ENCODE measurements around the gene GABRP. TPM values are rescaled to one million over a fixed set of nuclear protein-coding genes. Genes with fewer than 3 reads are reported as not detected.

Gene GABRP
- total RNA-seq, 4 donors from 2014 or later, result 3.0 to 40.8 (median 19.3) TPM

DNA sequence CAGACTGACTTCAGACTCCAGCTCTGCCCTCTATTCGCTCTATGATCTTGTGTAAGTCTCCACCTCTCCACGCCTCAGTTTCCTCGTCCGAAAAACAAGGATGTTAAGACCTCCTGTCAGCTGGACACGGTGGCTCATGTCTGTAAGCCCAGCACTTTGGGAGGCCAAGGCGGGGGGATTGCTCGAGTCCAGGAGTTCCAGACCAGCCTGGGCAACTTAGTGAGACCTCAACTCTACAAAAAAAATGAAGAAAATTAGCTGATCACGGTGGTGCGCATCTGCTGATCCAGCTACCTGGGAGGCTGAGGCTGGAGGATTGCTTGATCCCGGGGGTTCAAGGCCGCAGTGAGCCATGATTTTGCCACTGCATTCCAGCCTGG lies 36.6 kb upstream of the GABRP start:
- no peak for DNase-seq (ENCODE audit: low spot score in 2 of 2)
- H3K4me3 ChIP-seq (ENCODE audit: low read depth, poor library complexity, severe bottlenecking), result no peak overlapping the region
- no peak for TF ChIP-seq POLR2A (IDR thresholded peaks at IDR 0.05)
- TF ChIP-seq, protein P1, sequence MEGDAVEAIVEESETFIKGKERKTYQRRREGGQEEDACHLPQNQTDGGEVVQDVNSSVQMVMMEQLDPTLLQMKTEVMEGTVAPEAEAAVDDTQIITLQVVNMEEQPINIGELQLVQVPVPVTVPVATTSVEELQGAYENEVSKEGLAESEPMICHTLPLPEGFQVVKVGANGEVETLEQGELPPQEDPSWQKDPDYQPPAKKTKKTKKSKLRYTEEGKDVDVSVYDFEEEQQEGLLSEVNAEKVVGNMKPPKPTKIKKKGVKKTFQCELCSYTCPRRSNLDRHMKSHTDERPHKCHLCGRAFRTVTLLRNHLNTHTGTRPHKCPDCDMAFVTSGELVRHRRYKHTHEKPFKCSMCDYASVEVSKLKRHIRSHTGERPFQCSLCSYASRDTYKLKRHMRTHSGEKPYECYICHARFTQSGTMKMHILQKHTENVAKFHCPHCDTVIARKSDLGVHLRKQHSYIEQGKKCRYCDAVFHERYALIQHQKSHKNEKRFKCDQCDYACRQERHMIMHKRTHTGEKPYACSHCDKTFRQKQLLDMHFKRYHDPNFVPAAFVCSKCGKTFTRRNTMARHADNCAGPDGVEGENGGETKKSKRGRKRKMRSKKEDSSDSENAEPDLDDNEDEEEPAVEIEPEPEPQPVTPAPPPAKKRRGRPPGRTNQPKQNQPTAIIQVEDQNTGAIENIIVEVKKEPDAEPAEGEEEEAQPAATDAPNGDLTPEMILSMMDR (IDR thresholded peaks at IDR 0.05), result no peak
- intact Hi-C loops (cut with DNase I; ENCODE audit: low total_unique reads), result no loop called here
- WGBS, 2 donors, result 91 to 93% methylated on average over 11 of the region's 11 CpGs

DNA sequence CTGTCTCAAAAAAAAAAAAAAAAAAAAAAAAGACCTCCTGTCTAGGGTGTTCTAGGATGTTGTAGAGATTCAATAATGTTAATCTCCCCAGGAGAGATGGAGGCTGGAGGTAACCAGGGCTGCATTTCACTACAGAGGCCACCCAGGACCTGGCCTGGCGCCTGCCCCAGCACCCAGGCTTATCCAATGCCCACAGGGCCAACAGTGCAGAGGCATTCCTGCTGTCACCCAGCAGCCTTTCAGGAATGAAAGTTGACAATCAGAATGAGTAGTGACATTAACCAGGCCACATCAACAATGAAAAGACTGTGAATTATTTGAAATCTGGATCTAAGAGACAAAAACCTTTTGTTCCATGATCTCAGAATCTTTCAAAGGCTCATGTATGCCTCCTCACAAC lies 36.2 kb upstream of the GABRP start:
- WGBS, 2 donors, result 71 to 79% methylated on average over 1 of the region's 1 CpG
- DNase-seq (ENCODE audit: low spot score in 2 of 2), result no peak
- TF ChIP-seq, protein P1 (IDR thresholded peaks at IDR 0.05), result no peak
- TF ChIP-seq POLR2A (IDR thresholded peaks at IDR 0.05), result no peak

DNA sequence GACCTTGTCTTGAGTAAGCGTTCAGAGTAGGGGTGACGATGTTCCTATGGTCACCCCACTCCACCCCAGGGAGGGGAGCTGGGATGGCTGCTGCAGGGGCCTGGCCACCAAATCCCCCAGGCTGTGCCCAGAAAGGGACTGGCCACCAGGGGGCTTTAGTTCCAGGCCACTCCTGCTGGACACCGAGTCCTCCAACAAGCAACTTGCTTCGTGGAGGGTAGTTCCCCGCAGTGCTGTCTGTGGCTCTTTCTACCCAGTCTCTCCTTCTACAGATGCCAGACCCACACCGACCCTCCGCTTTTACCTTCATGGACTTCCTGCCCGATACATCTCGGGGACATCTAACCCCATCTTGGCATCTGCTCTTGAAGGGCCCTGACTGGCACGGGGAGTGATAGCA lies 35.7 kb upstream of the GABRP start:
- intact Hi-C loops (cut with DNase I; ENCODE audit: low total_unique reads), result no loop called here
- DNase-seq (ENCODE audit: low spot score in 2 of 2), result no peak
- no peak overlapping the region for H3K4me3 ChIP-seq (ENCODE audit: low read depth, poor library complexity, severe bottlenecking)
- 86 to 92% methylated on average over 9 to 10 of the region's 10 CpGs for WGBS, 2 donors
- no peak for TF ChIP-seq POLR2A (IDR thresholded peaks at IDR 0.05)
- TF ChIP-seq, protein P1 (IDR thresholded peaks at IDR 0.05), result no peak

More for the DNA sequence above, 36.2 kb upstream of the GABRP start:
- H3K4me3 ChIP-seq (ENCODE audit: low read depth, poor library complexity, severe bottlenecking), result no peak overlapping the region
- intact Hi-C loops (cut with DNase I; ENCODE audit: low total_unique reads), result no loop called here

DNA sequence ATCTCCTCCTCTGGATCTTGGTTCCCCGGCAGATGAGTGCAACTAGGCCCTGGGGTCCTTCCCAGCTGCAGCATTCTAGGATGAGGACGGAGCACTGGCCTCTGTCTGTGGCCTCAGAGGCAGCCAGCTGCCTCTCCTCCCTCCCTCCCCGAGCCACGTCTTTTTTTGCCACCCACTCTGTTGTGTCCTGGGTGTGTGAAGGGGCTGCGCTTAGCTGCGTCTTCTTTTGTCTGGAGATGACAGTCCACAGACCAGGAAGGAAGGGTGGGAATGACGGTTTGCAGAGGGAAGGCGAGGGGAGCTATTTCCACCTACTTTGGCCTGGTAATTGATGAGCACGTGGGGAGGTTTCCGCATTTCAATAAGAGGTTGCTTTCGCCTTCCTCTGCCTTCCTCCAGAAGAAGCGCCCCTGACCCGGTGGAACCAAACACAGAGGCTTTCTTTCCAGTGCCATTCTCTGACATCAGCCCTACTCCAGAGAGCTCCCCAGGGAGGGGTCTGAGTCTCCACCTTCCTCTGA lies 34.5 kb upstream of the GABRP start:
- 76 to 86% methylated on average over 13 of the region's 13 CpGs for WGBS, 2 donors
- TF ChIP-seq, protein P1 (IDR thresholded peaks at IDR 0.05), result no peak
- TF ChIP-seq POLR2A (IDR thresholded peaks at IDR 0.05), result no peak
- H3K4me3 ChIP-seq (ENCODE audit: low read depth, poor library complexity, severe bottlenecking), result no peak overlapping the region
- no peak for DNase-seq (ENCODE audit: low spot score in 2 of 2)
- intact Hi-C loops (cut with DNase I; ENCODE audit: low total_unique reads), result no loop called here

DNA sequence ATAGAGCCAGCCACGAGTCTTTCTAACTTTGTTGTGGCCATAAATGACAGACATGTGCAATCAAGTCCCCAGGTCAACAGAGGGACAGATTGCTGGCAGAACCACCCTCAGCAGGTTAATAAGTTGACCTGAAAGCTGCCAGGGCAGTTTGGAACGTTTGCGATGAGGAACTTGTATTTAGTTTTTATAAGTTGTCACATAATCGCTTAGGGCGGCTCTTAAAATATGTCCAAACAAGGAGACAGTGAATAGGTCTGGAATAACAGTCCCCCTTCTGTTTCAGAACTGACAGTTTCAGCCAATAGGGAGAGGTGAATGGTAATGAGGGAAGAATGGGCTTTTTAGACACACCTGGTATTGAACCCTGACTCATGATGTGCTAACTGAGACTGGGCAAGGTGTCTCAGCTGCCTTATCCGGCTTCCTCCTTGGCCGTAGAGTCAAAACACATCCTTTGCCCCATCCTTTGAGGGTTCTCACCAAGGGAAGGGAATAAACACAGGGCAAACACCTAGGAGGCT lies 33.6 kb upstream of the GABRP start:
- 56 to 61% methylated on average over 7 of the region's 7 CpGs for WGBS, 2 donors

More for the DNA sequence above, 33.6 kb upstream of the GABRP start:
- intact Hi-C loops (cut with DNase I; ENCODE audit: low total_unique reads), result no loop called here
- no peak for DNase-seq (ENCODE audit: low spot score in 2 of 2)
- no peak for TF ChIP-seq POLR2A (IDR thresholded peaks at IDR 0.05)
- TF ChIP-seq, protein P1 (IDR thresholded peaks at IDR 0.05), result no peak
- no peak overlapping the region for H3K4me3 ChIP-seq (ENCODE audit: low read depth, poor library complexity, severe bottlenecking)
